A204.1 (cell line): ENCODE data around the gene CLEC4A.
"Not testable (repeated sequence)": the region's sequence is repeated elsewhere in the genome, so short reads cannot be mapped to it uniquely, and the experiment has no call there.

Source experiments
- FAIRE-seq: peaks from 2 replicates; lab custom pipeline; 2012; peaks lifted over from hg19 to GRCh38; lab: Jason Lieb, UNC

CLEC4A gene

DNA sequence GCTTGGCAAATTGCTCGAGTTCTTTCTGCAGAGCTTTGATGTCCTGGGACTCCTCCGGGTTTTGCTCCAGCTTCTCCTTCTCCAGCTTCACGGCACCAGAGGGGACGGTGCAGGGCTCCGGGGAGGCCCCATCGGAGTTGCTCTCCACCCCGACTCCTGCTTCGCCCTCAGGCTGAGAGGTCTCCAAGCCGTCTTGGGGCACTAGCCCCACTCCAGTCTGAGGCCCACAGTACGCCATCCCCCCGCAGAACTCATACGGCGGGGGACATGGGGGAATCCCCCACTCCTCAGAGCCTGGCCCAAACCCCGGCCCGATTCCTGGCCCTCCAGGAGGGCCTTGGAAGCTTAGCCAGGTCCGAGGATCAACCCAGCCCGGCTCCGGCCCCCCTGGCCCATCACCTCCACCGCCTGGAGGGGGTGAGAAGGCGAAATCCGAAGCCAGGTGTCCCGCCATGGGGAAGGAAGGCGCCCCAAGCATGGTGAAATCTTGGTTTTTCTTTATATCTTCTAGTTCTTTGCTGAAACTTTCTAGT, 11.0 kb downstream of the CLEC4A start:
- FAIRE-seq, result not testable (repeated sequence)

DNA sequence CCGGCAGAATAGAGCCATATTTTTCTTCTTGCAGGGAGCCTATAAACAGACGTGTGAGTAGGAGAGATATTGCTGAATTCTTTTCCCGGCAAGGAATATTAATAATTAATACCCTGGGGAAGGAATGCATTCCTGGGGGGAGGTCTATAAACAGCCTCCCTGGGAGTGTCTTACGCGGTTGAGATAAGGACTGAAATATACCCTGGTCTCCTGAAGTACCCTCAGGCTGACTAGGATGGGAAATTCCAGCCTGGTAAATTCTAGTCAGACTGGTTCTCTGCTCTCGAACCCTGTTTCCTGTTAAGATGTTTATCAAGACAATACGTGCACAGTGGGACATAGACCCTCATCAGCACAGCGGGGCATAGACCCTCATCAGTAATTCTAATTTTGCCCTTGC, 18.2 kb downstream of the CLEC4A start:
- FAIRE-seq, result not testable (repeated sequence)

DNA sequence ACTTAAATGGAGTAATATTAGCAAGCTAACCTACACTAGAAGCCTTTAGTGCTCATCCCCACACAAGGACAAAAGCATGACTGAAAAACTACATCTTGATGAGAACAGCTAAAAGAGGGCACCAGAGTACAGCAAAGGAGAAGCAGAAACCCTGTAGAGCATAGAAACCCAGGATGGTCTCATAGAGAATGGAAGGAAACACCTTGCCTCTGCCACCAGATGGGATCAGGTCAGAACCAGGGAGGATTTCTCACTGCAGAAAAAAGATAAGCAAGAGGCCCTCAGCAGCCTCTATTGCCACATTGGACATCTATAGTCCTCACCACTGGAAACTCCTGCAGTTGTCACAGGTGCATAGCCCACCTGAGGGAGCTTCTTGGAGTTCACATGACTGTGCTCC, 19.8 kb downstream of the CLEC4A start:
- FAIRE-seq, result no peak

DNA sequence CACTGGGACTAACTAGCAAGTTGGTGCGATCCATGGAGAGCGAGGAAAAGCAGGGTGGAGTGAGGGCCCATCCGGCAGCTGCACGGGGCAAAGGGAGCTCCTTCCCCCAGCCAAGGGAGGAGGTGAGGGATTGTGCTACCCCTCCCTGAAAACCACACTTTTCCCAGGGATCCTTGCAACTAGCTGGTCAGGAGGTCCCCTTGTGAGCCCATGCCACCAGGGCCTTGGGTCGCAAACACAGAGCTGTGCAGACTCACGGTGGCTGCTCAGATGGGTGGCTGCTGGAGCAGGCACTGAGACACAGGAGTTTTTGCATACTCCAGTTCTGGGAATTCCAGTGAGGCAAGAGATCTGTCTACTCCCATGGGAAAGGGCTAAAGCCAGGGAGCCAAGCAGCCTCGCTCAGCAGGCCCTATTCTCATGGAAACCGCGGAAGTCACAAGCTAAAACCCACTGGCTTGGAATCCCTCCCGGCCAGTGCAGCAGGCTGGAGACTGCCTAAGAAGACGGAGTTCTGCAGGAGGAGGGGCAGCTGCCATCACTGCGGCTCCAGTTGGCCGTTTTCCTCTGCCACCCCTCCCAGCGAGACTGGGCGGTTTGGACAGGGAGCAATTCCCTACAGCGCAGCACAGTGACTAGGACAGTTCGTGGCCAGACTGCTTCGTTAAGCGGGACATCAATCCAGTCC, 22.5 kb downstream of the CLEC4A start:
- FAIRE-seq, result no peak

DNA sequence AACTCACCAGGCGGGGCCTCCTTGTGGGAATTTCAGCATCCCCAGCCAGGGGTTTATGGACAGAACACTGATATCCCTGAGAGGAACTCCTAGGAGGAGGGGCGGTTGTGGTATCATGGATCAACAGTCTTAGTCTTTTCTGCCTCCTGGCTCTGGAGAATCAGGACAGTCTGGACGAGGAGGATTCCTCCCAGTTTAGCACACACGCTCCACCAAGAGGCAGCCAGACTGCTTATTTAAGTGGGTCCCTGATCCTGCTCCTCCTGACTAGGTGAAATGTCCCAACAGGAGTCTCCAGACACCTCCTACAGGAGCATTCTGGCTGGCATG, 23.0 kb downstream of the CLEC4A start:
- no peak for FAIRE-seq

DNA sequence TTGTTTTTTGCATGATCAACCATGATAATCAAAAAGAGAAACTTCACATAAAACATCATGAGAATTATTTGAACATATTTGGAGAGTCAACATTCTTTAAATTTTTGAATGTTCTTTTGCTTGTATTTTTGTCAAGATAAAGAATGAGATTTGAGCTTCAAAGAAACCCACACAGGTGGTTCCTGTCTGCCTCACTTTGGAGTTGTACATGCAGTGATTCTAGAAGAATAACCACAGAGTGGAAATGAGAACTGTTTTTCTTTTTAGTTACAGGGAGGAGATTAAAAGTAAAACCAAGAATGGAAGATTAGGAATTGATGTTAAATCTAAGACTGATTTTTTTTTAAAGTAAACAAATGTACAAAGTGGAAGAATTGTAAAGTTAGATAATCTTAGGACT, 31.1 kb downstream of the CLEC4A start:
- FAIRE-seq, result no peak

- no peak for FAIRE-seq
These were observed 33.0 kb downstream of the CLEC4A start for GRCh38 chr12:8156416-8156815.

DNA sequence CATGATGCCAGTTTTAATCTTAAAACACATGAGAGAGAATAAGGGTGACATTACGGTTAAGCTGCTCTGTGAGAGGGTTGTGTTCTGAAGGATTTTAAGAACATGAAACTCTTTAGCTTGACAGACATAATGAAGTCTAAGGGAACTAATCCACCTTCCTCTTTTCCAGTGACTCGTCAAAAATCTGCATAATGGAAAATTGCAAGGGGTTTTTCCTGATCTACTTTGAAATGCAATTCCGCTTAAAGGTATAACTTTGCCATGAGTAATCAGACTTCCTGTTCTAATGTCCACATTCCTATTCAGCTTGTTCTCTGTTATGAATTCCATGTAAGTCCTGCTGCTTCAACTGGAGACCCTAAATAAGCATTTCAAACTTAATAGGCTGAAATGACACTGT, 33.4 kb downstream of the CLEC4A start, which contains the start of gene ZNF705A:
ZNF705A (plus strand) TSS at position 171 of the 400 bp plus-strand sequence. CDS start 15,611 bp downstream, outside the sequence.
- FAIRE-seq, result no peak

- FAIRE-seq, result no peak
These were observed 34.2 kb downstream of the CLEC4A start for GRCh38 chr12:8157484-8158198.

DNA sequence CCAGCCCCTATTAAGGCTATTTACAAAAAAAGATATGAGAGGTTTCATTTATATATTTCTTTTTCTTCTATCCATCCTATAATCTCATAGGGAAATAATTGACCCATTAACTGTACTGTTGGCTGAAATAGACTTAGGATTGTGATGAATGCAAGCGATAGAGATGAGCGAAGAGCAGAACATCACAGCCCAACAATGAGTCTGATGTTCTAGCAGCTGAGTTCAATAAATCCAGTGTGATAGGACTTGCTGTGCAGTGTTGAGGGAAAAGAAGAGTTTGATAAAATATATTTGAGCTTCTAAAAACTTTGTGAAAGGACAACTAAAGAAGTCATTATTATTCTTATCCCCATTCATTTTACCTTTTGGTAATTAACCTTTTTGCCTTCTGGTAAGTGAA, 49.5 kb downstream of the CLEC4A start:
- FAIRE-seq, result not testable (repeated sequence)

GRCh38 chr12:8179989-8180585, 56.7 kb downstream of the CLEC4A start:
- not testable (repeated sequence) for FAIRE-seq

DNA sequence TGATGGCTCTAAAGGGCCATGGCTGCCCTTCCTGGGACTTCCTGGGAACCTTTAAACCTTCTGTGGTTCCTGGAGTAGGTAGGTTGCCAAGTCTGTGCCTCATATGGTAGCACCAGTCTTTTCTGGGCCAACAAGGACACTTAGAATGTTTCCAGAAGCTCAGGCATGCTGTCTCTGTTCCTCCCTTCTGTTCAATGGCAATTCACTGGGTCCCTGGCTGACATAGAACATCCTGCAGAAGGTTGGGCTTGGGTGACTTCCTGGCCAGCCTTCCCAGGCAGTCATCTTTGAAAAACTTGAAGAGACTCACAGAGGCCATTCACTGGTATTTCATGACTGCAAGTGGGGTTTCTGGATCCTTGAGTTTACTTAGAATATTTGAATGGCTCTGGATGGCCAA, 57.9 kb downstream of the CLEC4A start:
- not testable (repeated sequence) for FAIRE-seq

GRCh38 chr12:8182923-8183322, 59.5 kb downstream of the CLEC4A start:
- FAIRE-seq, result not testable (repeated sequence)

- not testable (repeated sequence) for FAIRE-seq
These were observed 59.9 kb downstream of the CLEC4A start for GRCh38 chr12:8183346-8183745.

DNA sequence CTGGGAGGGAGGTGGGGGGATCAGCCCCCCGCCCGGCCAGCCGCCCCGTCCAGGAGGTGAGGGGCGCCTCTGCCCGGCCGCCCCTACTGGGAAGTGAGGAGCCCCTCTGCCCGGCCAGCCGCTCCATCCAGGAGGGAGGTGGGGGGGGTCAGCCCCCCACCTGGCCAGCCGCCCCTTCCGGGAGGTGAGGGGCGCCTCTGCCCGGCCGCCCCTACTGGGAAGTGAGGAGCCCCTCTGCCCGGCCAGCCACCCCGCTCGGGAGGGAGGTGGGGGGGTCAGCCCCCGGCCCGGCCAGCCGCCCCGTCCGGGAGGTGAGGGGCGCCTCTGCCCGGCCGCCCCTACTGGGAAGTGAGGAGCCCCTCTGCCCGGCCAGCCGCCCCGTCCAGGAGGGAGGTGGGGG, 60.8 kb downstream of the CLEC4A start:
- not testable (repeated sequence) for FAIRE-seq

DNA sequence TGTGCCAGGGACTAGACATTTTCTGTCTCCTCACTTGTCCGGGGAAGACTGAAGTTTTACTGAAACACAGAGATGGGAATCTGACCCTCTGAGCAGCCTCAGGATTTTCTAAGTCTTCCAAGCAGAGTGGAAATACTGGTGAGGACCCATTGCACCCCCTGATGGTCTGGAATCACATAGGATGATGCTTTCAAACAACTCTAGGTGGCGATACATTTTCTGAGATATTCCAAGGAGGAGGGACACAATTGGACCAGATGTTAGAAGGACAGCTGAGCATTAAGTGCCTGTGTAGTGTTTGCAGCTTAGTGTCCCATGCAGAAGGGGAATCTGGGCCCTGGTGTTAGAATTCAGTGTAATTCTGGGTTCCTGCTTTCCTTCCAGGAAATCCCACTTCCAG, 64.7 kb downstream of the CLEC4A start:
- not testable (repeated sequence) for FAIRE-seq
